Body of pancreas (tissue), 4 donors: ENCODE measurements around the gene CDH22.

Experiments used
- CTCF ChIP-seq, 7 experiments: fragments of 450-650 bp in 4 of 7; fragments of 200-600 bp in 3 of 7; sonication (generic) in 3 of 7; IDR thresholded peaks; one replicate each; pipeline ENCODE4 v1.5.1; 2016 to 2019; ENCODE audit warnings: antibody characterized with exemption in 7 of 7
- POLR2A ChIP-seq, 3 donors: fragments of 450-650 bp; IDR thresholded peaks; one replicate each; pipeline ENCODE4 v1.6.1; 2016; ENCODE audit warnings: antibody characterized with exemption in 3 of 3, mild to moderate bottlenecking in 2 of 3

- no peak for TF ChIP-seq CTCF (IDR thresholded peaks at IDR 0.05)
- no peak for TF ChIP-seq POLR2A (IDR thresholded peaks at IDR 0.05)
These were observed 74.6 kb downstream of the CDH22 start for GRCh38 chr20:46233701-46234100.
